H1 (cell line): ENCODE measurements around the gene SPHKAP. TPM values are rescaled to one million over a fixed set of nuclear protein-coding genes. Genes with fewer than 3 reads are reported as not detected.

Experiments used
- CHD7 ChIP-seq: fragments of 300-600 bp; sonication (generic); IDR thresholded peaks from 2 replicates; pipeline ENCODE4 v1.7.1; 2012; ENCODE audit warnings: low read length, moderate library complexity, mild to moderate bottlenecking, inconsistent platforms; ENCODE audit not compliant: insufficient replicate concordance
- KDM5A ChIP-seq: fragments of 200-600 bp; IDR thresholded peaks from 2 replicates; pipeline ENCODE4 v1.7.1; 2012; ENCODE audit warnings: mild to moderate bottlenecking, low read length, inconsistent platforms, mixed read lengths
- polyA plus RNA-seq, 7 experiments: library from polyadenylated mRNA; depleted of rRNA in 3 of 7; stranded (reverse) in 5 of 7; unstranded in 2 of 7; fragments of >200 nt in 5 of 7; fragments of 200-250 nt in 2 of 7; gene quantifications; 1 replicate in 5 of 7; 2 replicates in 1 of 7; 4 replicates in 1 of 7; pipeline versions ENCODE4 v1.2.1 to v1.2.3, GENCODE V29; 2011 to 2013; ENCODE audit warnings: missing spikeins in 2 of 7, mixed read lengths in 2 of 7
- total RNA-seq: library from RNA; stranded (reverse); fragmentation: NEBNext Ultra II Directional; extraction: Animal tissue kit (Norgen Biotek cat#: 25700); gene quantifications from 2 replicates; pipeline ENCODE4 v1.2.1, GENCODE V29; 2021

The SPHKAP gene
- total and polyA plus RNA-seq, 2 of the 8 experiments (the other 6 are each of a cell fraction or from before 2014, with no cell fraction given), result 0.02 TPM; not detected in 1

DNA sequence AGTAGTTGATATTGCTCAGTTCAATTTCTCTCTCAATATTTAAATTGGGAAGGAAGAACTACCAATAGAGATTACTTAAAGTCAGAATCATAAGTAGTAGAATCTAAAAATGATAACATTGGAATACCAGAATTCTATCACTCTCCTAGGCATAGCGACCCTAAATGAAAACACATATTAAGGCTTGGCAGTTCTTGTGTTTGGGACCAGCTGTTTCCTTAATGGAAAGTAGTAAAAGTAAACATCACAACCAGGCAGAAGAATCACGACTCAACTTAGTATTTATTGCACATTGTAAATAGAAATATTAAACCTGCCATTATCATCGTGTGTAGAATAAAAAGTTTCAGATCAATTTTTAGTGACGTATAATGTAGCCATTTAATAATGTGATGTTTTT lies 117.5 kb downstream of the SPHKAP start (continued):
- no peak for TF ChIP-seq KDM5A
- no peak for TF ChIP-seq CHD7
